GM12873 (cell line): ENCODE measurements around the gene TRAK1.

Source experiments
- CTCF ChIP-seq: IDR thresholded peaks from 2 replicates; pipeline ENCODE4 v1.5.1; 2012; ENCODE audit warnings: low read depth, mild to moderate bottlenecking, moderate library complexity, low read length, control low read depth; ENCODE audit not compliant: insufficient read depth; ENCODE audit errors: missing control alignments

TRAK1 gene

DNA sequence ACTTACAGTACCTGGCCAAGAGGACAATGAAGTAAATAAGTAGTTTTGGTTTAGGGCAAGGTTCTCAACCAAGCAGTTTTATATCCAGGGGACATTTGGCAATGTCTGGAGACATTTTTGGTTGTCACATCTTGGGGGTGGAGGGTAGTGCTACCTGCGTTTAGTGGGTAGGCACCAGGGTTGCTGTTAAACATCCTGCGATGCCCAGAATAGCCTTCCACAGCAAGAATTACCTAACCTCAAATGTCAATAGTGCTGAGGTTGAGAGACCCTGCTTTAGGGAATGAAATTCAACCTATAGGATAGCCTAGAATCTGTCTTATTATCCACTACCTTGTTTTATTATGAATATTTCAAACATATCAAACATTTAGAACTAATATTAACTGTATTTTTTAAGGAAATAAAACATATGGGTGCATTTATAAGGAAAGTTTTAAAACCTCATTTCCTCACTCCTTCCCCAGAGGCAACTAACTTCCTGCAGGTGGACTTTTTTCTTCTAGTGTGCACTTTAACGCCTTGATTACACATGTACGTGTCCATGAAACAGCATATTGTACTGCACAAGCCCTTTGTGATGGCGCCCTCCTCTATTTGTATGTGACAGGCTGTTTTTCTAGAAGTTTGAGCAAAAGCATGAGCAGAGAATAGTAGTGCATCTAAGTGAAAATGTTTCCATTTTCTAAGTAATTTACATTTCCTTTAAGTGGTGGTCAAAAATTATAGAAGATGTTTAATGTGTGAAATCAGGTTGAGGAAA lies 57.1 kb downstream of the TRAK1 start:
- TF ChIP-seq CTCF = no peak

DNA sequence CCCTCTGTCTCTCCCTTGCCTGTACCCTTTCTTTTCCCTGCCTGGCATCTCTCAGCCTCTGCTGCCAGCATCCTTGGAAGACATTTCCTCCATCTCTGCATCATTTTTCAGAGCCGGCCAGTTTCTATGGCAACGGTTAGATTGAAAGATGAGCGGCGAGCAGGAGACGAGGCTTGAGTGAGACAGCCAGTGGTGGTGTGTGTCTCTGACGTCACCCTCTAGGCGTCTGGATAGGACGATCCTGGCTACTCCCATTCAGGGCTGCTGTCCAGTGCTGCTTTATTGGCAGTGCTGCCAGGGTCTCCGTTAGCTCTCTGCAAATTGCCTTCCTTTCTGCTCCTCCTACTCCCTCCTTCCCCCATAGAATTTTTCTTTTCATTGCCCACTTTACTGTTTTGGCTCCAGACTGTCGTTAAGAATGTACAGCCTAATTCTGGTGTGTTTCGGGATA lies 57.9 kb downstream of the TRAK1 start:
- TF ChIP-seq CTCF = no peak

- TF ChIP-seq CTCF = no peak
Measured at GRCh38 chr3:42149532-42149931, 58.4 kb downstream of the TRAK1 start.

GRCh38 chr3:42149975-42150374 lies 58.8 kb downstream of the TRAK1 start:
- TF ChIP-seq CTCF = no peak

GRCh38 chr3:42151596-42152168 lies 60.5 kb downstream of the TRAK1 start:
- TF ChIP-seq CTCF = no peak

- TF ChIP-seq CTCF = no peak
Measured at GRCh38 chr3:42152193-42152592, 61.0 kb downstream of the TRAK1 start.

GRCh38 chr3:42153039-42153438 lies 61.9 kb downstream of the TRAK1 start:
- no peak for TF ChIP-seq CTCF
